ENCODE data around the gene FRMPD2.
"Not testable (repeated sequence)": the region's sequence is repeated elsewhere in the genome, so short reads cannot be mapped to it uniquely, and the experiment has no call there.

Gene FRMPD2

GRCh38 chr10:48197236-48197899, 77.1 kb downstream of the FRMPD2 start:
- DNase-seq, result no peak

GRCh38 chr10:48195803-48196202, 78.7 kb downstream of the FRMPD2 start:
- no peak for DNase-seq

GRCh38 chr10:48194830-48195229, 79.7 kb downstream of the FRMPD2 start:
- no peak for DNase-seq

GRCh38 chr10:48193556-48193955, 80.9 kb downstream of the FRMPD2 start:
- DNase-seq, result no peak

DNA sequence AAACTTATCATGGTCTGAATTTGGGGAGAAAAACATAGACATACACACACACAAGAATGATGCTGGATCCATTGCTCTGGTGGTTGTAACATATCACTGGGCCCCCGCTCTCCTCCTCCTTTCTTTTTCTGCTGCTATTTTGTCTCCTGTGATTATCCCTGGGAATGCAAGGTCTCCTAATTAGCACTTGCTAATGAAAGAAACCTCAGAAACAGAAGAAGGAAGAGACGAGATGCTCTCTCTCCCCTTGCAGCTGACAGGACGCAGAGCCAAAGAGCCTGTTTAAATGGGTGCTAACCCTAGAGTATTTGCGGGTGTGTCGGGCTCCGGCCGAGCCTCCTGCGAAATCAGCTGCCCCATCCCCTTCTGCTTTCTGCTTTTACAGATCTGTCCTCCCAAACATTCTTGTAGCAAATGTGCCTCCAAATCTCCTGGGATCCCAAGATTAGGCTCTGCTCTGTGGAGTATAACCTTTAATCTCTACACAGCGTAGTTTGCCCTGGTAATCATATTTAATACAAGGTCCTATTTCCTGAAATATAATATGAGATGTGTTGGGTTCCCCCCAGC, 81.5 kb downstream of the FRMPD2 start:
- DNase-seq, result no peak

- DNase-seq, result no peak
Observed at GRCh38 chr10:48187713-48188485, 86.6 kb downstream of the FRMPD2 start.

DNA sequence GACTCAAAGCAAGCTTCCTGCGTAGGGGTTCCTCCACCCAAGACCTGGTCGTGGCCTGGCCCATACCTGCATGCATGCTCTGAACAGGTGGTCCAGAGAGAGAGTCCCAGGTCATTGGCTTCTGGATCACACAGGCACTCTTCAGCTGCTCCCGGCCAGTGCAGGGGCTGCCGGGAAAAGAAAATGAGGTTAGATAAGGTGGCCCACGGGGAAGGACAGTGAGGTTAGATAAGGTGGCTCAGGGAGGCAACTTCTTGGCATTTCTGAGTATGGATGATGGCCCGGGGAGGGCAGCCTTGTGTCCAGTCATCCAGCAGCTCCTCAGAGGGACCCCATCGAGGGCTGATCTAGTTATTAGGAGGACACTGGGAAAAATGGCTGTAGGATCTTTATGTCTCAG, 87.4 kb downstream of the FRMPD2 start:
- no peak for DNase-seq

GRCh38 chr10:48186264-48186804, 88.2 kb downstream of the FRMPD2 start:
- DNase-seq, result not testable (repeated sequence)

DNA sequence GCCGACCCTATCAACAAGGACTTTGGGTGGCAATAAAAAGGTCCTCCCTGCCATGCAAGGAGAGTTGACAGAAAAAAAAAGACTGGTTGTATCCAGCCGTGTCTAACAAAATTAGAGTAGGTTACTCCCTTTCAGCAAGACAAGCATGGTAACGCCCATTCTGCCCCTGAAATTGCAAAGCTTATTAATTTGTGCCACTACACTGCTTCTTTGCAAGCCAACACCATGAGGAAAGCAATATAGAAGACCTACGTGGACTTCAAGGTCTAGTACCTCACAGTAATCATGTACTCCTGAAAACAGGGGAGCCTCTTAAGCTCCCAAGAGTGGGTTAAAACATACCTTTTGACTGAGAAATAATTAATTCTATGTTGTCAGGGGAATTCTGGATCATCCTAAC, 90.3 kb downstream of the FRMPD2 start:
- DNase-seq, result no peak

DNA sequence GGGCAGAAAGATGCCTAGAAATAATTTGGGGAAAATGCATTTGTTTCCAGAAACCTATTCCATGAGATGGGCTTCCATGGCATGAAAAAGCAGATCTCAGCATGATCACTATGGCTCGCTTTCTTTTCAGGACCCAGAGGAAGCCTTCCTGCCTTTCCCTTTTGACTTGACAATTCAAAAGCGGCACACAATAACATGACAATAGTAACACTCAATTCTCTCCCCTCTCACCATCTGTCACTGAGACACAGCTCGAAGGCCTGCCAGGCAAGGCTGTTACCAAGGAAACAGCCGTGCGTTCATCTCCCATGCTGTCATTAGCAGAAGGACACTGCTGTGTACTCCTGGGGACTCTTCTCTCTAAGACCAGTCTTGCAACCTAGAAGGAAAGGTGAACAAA, 101.8 kb downstream of the FRMPD2 start:
- DNase-seq, result not testable (repeated sequence)

GRCh38 chr10:48160670-48161069, 113.8 kb downstream of the FRMPD2 start:
- DNase-seq, result not testable (repeated sequence)

DNA sequence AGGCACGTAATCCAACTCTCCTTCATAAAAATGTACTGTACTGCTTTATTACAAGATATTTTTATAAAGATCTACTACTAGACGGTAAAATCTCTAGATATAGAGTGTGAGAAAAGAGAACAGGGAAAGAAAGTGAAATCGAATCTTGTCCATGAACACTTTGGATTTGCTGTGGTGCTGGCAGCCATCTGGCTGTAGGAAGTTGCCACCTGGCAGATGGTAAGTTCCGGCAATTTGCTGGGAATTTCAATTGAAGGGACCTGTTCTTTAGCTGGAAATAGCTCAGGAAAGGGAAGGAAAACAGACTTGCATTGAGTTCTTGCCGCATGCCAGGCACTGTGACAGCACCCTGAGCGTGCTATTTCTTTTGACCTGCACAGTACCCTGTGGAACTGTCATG, 114.3 kb downstream of the FRMPD2 start:
- DNase-seq, result not testable (repeated sequence)

DNA sequence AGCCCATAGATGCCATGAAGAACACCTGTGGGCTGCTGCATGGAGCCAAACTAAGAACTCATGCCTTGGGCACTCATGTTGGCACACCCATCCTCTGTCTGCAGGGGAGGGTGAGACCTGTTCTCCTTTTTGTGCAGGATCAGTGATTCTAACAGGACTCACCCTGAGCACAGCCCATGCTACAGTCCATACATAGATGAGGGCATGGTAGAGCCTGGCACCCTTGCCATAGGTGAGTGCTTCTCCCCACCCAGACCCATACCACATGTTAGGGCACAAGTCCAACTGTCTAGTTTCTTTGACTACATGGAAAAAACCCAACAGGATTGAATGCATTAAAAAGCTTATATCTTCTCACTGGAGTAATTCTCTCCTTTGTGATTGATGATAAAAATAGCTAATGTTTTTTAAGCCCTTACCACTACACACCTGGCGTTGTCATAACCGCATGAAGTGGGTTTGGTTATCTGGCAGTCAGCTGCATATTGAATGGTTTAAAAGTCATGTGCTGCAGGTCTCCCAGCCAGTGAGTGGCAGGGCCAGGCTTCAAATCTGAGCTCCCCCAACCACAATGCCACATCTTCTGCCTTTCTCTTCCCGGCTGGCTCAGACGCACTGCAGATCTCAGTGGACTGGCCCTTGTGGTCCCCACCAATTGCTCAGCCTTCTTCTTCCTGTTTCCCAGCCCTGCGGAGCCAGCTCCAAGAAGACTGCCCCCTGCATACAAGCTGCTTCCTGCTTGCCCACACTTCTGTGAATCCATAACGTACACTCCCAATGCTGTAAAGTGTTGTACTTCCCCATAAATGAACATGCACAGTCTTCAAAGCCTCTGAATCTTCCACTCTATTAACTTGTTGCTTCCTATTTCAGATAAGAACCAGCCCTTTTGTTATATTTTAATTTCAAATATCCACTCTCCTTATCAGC, 120.0 kb downstream of the FRMPD2 start:
- DNase-seq, result not testable (repeated sequence)

- not testable (repeated sequence) for DNase-seq
Observed at GRCh38 chr10:48147643-48148042, 126.9 kb downstream of the FRMPD2 start.

GRCh38 chr10:48143721-48144642, 130.5 kb downstream of the FRMPD2 start:
- not testable (repeated sequence) for DNase-seq

DNA sequence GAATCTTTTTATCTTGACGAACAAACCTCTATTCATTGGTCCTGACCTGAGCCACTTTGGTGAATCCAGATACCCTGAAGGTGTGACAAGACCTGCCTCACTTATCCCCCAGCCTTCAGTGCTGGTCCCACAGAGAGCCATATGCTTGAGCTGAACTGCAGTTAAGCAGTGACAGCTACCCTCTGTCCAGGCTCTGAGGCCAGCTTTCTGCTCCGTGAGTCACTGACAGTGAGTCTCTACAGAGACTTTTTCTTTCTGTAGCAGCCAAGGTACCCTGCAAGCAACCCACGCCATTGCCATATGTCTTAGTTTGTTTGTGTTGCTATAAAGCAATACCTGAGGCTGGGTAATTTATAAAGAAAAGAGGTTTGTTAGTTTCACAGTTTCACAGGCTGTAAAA, 133.5 kb downstream of the FRMPD2 start:
- not testable (repeated sequence) for DNase-seq

DNA sequence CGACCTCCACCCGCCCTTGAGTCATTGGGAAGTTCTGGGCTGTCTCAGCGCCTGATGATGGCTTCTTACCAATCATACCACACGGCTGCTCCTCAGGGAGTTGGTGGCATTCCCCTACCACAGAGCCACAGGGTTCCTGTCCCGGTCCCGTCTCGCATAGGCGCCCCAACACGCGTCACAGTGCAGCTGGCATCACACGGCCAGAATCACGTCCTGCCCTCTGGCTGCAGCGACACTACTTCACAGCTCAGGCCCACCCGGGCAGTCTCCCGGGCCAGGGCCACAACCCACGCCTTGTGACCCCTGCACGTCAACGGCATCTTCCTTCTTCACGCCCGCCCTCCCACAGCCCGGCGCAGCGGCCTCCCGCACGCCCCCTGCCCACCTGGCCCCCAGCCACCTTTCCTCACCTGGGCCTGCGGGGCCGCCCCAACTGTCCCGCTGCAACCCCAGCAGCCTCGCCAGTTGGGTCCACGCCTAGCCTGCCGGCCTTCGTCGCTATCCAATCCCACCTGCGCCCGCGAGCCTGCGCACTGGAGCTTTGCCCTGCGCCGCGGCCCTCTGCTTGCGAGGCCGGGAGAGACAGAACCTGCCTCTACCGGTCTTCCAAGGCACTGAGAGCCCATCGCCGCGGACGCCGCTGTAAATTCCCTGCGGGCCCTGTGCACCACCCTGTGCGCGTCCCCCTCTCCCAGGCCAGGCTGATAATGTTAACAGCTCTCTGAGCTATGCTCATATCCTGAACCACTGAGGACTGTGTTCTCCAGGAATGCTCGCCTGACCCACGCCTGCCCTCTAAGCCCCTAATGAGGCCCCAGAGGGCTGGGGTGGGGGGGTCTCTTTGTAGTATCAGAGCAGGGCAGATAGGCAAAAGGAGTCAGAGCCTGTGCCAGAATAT, 134.3 kb downstream of the FRMPD2 start:
- not testable (repeated sequence) for DNase-seq

- DNase-seq, result not testable (repeated sequence)
Observed at GRCh38 chr10:48128954-48129353, 145.5 kb downstream of the FRMPD2 start.

DNA sequence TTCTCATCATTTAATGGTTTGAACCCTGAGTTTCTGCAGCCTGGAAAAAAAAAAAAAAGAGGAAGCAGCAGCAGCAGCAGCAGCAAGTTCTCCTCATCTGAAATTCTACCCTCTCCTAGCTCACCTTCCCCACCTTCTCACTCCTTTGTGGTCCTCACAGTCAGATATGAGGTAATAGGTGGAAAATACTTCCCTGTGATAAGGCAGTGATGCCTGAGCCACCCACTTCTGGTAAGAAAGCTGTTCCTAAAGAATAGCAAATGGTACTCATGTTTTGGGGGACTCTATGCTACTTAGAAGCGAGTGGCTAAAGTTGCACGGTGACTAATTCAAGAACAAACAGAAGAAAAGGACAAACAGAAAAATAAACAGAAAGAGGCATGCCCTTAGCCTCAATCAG, 148.2 kb downstream of the FRMPD2 start:
- not testable (repeated sequence) for DNase-seq

- DNase-seq, result not testable (repeated sequence)
Observed at GRCh38 chr10:48125631-48126030, 148.9 kb downstream of the FRMPD2 start.
